Retina (tissue), 1 donor: ENCODE data around the gene TEX30.

Experiments used
- DNase-seq: peaks from one replicate; pipeline ENCODE4 v3.0.0-alpha.2; 2016

The TEX30 gene

DNA sequence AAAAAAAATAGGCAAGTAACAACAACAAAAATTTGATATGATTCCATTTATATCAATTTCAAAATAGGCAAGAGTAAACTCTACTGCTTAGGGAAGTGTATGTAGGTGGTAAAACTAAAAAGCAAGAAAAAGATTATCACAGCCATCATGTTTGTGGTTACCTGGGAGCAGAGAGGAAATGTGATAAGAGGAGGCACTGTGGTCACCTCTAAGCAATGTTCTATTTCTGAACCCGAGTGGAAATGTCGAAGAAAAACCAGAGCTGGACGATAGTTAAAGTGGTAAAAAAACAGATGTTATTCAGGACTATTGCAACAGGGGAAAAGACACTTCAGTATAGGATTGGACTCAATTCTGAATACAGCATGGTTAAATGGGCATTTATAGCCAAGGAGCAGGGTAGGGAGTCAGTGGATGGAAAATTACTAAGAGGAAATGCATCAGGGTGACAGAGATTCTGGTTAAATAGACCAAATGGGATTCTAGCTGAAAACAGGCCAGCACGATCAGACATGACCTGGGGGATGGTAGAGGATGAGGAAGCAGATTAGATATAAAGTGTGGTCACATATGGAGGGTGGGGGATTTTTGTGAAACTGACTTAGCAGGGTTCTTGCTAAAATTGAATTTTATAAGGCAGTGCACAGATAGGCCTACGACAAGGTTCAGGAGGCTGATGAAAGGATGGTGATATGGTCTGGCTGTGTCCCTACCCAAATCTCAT, 6.0 kb upstream of the TEX30 start:
- DNase-seq: no peak

DNA sequence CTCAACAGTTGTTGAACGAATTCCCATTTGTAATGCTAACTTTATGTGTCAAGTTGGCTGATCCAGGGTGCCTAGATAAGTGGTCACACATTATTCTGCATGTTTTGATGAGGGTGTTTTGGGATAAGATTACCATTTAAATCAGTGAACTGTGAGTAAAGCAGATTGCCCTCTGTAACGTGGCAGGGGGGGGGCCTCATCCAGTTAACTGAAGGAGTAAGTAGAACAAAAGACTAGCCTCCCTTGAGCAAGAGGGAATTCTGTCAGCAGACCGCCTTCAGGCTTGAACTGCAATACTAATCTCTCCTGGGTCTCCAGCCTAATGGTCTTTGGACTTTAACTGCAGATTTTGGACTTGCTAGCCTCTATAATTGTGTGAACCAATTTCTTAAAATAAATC, 4.2 kb upstream of the TEX30 start:
- no peak for DNase-seq

DNA sequence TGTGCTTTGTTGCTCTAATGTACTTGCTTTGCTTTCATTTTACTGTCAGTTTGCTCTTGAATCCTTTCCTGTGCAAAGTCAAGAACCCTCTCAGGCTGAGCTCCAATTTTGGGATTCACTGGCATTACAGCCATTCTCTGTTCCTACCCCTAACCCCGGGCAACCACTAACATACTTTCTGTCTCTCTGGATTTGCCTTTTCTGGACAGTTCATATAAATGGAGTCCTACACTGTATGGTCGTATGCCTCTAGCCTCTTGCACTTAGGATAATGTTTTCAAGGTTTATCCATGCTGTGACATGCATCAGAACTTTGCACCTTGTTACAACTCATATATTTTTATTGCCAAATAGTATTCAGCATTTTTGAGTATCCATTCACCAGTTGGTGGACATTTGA, 2.7 kb upstream of the TEX30 start:
- no peak for DNase-seq

DNA sequence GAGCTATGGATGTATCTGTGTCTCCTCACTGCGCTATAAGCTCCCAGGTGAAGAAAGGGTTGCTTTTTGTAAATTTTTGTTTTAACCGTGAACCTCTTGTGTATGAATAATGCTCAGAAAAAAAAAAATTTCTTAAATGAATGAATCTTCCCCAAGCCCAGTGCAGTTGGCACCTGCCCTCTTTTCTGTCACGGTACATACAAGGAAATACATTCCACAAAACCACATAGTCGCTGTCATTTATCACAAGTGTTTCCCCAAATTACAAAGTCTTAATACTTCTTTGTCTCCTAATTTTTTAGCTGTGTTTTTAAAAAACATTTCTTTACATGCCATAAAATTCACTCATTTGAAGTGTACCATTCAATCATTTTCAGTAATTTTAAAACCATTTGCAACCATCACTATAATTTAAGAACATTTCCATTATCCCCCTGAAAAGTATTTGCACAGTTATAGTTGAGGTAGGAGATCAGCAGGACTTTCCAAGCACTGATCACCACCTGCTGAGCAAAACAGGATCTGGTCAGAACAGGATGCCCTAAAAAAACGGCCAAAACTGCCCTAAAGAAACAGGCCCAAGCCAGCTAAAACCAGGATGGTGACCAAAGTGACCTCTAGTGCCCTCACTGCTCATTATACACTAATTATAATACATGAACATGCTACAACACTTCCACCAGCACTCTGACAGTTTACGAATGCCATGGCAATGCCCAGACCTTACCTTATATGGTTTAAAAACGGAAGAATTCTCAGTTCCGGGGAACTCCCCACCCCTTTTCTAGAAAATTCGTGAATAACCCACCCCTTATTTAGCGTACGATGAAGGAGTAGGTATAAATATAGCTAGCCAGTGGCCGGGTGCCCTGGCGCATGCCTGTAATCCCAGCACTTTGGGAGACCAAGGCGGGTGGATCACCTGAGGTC, 1.3 kb upstream of the TEX30 start:
- DNase-seq: no peak

DNA sequence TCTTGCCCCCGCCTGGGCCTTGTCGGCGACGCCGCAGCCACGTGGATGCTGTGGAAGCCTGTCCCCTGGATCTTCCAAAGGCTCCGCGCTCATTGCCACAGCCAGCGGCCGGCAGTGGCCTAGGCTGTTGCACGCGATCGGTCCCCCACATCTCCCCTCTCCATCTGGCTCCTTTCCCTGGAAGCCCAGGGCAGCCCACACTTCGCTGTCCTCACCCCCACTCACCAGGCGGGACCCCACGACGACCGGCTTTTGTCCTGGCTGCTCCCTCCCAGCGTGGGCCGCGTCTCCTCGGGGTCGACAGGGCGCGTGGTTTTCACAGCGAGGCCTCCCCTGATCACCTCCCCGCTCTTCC, 605 bp upstream of the TEX30 start:
- DNase-seq: no peak

DNA sequence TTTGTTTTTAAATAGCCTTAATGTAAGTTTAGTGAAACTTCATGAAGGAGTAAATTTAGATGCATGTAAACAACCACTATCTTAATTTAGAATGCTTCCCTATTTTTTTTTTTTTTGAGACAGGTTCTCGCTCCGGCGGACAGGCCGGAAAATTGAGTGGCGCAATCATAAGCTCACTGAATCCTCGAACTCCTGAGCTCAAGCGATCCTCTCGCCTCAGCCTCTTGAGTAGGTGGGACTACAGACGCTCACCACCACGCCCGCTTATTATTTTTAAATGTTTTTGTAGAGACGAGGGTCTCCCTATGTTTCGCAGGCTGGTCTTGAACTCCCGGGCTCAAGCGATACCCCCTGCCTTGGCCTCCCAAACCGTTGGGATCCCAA, 1.6 kb downstream of the TEX30 start:
- no peak for DNase-seq

DNA sequence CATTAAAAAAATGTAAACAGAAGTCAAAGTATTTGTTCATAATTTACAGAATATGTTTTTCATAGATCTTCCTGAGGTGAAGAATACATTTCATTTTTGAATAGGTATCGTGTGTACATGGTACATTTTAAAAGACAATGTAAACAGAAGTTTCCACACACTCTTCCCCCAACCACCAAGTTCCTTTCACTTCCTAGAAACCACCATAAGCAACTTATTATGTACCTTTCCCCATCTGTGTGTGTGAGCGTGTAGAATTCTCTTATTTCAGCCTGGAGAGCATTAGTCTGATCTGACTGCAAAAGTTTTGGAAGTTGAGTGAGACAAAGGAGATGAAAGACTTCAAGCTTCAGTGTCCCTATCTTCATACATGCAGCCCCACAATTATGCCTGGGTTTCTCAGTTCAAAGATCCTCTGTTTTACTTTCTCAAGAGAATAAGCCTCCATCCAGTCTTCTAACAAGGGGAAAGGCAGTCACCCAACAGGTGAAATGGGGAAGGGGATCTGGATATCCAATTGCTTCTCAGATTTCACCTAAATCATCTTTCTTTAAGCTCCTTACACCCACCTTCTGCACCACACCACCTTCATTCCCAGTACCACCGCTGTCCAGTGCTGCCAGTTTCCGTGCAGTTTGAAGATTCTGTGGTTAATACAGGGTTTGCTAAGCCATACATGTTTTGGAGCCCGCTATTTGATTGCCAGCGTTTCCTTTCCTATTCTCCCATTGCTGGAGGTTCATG, 2.1 kb downstream of the TEX30 start:
- DNase-seq: no peak

DNA sequence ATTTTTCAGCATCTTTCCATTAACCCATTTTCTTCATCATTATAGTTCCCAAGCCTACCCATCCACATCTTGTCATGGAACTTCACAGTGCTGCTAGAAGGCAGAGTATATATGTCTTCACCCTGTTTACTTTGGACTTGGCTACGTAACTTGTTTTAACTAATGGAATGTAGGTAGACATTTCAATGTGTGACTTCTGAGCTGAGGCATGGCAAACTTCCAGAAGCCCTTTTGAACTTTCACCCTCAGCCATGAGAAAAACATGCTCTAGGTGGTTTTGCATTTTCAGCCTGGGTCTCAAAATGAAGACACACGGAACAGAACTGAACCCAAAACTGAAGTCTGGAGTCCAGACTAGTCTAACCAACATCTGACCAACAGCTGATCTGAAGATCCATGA, 3.2 kb downstream of the TEX30 start:
- no peak for DNase-seq

DNA sequence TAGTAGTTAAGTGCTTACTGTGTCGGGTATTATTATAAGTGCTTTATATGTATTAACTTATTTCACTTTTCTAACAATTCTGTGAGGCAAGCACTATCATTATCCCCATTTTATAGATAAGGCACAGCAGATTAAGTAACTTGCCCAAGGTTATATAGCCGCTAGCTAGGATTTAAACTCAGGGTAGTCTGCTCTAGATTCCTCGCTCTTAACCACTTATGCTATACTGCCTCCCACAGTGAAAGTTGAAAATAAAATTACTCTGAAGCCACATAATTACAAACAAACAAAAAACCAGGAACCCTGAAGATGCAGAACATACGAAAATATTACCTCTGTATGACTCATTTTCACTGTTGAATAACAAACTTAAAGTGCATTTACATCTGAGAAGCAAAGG, 3.9 kb downstream of the TEX30 start:
- DNase-seq: no peak

DNA sequence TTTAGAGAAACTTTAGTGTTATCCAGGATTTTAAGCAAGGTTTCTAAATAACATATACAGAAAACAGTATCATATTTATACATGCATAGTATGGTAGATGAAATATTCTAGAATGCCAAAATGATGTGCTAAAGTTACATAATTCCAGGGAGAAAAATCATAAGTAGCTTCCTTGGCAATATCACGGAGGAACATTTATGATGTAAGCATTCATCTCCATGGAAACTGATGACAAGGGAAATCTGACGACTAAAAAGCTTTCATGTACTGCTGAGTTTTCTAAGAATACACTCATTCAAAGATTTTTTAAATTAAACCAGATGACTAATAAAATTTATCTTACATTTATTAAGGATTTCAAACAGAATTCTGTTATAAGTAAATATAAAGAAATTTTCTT, 4.7 kb downstream of the TEX30 start:
- no peak for DNase-seq

DNA sequence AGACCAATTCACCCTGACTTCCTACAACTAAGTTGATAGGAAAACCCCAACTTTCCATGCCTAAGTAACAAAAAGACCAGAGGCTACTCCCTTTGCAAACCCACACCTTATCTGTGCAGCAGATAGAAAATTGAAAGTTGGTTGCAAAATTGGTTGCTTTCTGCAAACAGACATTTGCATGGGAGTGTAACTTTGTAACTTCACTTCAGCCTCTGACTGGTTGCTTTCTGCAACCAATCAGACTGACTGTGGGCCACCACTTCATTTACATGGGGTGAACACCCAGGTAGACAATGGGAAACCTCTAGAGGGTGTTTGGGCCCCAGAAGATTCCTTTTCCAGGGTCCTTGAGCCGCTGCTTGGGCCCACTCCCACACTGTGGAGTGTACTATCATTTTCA, 9.8 kb downstream of the TEX30 start:
- DNase-seq: no peak

DNA sequence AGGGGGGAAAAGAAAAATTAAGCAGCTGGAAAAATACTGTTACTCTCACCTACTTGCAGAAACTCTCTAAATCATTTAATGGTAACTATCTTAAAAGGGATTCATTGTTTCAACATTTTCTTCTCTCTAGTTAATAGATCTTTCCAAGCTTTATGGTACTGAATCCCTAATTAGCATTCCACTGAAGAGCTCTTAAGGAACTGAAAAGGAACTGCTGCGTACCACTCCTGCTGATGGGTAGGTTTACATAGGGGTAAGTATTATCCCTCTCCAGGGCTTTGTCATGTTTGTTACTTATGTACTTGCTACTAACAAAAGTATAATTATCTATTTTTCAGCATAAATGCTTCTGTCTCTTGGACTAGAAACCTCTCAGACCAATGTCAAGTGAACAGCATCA, 12.5 kb downstream of the TEX30 start:
- no peak for DNase-seq

DNA sequence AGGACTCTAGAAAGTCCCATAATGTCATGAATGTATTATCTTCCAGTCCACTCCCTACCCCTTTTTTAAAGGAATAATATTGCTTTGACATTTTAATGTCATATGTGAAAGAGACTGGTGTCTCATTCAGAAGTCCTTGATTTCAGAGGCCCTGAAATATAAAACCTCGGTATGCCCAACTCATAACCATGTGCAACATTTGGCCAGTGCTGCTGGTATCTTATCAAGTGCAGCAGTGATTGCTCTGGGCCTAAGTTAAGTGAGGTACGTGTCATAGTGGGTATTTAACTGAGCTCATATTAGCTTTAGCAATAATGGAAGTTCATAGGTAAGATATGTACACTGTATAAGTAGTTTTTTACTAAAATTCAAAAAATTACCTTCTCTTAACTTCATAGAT, 14.7 kb downstream of the TEX30 start:
- DNase-seq: no peak

DNA sequence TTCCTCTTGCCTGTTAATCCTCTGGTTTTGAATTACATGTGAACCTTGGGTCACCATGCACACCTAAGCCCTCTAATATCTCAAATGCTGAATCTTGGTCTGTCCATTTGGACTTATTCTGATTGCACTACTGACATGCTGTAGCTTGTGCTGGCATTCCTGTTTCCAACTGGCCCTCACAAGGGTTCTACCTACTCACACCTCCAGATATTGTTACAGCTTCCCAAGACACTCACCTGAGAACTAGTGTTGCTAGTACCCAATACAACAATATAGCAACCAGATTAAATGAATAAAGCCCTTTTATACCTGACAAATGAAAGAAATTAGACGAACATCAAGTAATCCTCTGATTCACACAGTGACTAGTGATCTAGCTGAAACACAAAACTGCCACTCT, 16.6 kb downstream of the TEX30 start:
- DNase-seq: no peak

DNA sequence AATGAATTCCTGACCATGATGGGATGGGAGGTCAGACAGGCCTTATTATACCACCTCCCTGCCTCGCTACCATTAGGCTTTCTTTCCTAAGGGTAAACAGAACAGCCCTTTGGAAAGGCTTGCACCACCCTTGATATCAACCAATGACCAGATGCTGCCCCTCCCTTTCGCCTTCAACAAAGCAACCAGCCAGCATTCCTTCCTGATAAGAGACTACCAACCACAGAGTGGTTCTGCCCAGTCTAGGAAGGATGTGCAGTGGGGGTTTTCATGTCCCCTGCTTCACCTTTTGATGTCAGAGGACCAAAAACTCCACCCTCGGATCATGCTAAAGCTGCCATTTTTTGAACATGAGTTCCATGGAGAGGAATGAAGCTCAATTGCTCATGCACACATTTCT, 21.7 kb downstream of the TEX30 start:
- no peak for DNase-seq

DNA sequence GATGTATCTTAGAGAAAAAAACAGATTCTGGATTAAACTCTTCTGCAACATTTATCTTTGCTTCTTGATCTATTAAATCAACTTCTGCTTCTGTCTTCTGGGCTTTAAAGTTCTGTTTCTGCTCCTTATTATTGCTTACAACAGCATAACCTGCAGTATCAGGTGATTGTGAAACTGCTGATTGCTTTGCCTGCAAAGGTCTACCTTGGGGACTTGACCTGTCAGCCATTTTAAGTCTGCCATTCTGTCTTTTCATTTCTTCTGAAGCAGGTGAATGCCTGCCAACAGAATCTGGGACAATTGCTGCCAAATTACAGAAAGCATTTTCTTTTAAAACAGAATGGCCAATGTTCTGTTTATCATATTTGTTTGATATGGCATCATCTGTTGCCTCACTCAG, 31.1 kb downstream of the TEX30 start:
- DNase-seq: no peak

DNA sequence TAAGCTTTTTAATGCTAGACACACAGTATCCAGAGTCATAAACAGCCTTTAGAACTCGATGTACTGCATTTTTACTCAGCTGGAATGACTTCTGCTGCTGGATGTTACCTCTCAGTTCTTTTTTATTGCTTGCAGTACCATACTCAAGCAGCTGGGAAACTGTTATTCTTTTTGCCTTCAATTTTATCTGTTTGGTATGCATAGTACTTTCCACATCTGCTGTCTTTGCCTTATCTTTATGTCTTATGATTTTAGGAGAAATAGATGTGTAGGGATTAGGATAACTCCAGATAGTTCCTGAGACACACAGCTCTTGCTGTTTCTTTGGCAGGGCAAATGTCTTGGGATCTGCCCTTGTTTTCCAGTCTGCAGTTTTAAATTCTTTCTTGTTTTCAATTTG, 31.5 kb downstream of the TEX30 start:
- no peak for DNase-seq

DNA sequence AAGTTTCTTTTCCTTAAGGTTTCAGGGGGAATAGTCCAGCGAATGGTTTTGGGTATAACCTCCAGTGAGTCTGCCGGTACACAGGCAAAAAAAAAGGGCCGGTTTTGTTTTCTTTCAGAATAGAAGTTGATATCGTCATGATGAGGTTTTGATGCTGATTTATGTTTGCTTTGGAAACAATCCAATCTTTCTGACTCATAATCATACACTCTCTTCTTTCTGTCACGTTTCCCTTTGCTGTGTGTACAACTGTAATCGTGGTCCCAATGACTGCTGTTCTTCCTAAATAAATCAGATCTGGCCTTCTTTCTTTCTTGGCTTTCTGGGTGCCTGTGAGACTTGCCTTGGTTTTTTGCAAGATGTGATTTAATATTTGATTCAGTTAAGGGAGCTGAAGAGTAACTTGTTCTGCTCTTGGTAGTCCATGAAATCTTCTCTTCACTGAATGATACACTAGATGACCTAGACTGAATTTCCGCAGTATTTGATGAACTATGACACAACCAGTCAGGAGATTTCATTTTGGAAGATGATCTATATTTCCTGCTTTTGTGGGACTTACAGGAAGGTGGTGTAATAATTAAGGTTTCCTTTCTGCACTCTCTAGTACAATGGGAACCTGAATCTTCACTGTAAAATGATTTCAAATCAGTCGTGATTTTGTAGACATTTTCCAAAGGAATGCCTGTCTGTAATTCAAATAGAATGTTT, 43.9 kb downstream of the TEX30 start:
- DNase-seq: no peak

DNA sequence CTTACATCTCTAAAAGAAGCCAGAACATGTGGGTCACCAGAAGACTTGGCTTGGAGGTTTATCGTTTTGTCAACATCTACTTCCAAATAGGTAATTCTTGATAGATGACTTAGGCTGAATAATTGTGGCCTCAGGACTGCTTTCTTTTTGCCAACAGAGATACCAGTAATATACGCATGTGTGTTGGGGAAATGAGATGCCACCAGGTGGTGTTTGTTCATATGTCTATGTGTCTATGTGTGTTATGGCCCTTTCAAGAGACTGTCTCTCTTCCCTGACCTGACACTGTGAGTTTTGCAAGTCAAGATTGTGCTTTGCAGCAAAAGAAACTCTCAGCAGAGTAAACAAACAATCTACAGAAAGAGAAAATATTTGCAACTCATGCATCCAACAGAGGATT, 47.2 kb downstream of the TEX30 start:
- DNase-seq: no peak

DNA sequence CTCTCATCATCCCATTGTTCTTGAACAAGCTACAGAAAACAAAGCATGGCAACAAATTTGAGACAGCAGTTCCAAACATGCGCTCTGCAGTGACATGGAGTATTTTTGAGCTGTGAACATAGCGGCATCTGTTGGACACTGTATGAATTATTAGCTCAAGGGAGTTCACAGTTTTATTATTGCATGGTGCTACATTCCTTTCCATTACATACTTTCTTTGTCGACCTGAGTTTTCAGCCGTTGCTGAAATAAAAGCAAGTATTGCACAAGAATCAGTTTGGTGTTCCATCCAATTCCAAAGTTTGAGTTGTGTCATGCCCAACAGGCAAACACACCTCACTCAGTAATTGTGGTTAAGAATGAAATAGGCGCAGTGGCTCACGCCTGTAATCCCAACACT, 48.7 kb downstream of the TEX30 start:
- DNase-seq: no peak

DNA sequence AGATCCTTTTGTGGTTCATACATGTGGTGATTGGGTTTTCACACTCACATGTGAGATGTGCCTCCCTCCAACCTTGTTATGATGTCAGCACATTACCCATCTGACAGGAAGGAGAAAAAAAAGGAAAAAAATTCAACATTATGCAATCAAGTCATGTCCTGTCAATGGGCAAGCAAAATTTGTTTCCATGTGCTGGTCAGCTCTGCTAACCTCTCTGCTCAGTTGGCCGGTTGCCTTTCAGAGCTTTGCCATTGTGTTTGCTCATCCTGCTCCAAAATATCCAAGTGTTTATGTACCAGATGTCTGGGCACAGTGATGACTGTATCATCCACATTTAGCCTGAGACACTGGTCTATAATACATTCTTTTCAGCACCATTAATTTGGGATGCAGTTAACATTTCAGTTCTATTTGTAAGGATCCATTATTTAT, 51.8 kb downstream of the TEX30 start:
- DNase-seq: no peak

DNA sequence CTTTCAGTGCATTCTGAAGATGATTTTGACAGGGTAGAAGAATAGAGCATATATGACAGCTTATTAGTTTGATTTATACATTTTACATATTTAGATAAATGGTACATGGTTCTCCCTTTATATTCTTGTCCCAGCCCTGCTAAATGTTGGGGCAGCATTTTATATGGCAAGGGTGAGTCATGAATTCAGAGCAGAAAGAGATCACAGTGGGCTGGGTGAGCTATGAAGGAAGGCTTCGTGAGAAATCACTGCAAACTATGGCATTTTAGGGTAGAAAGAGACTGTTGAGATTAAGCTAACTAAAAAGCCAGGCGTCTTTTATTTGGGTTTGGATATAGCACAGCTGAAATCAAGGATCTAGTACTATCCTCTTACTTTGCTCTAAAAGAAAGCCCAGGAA, 54.8 kb downstream of the TEX30 start:
- no peak for DNase-seq
